GM19397 (cell line): ENCODE measurements around the gene KIAA1958.

Experiments
- ATAC-seq: cut with Tn5 transposase; IDR thresholded peaks from one replicate; pipeline ENCODE4 v1.9.1; 2021; ENCODE audit warnings: mild to moderate bottlenecking, moderate library complexity; ENCODE audit not compliant: unreplicated experiment

The KIAA1958 gene

GRCh38 chr9:112553256-112553826, 66.7 kb downstream of the KIAA1958 start:
- no peak for ATAC-seq

GRCh38 chr9:112554516-112554915, 67.9 kb downstream of the KIAA1958 start:
- ATAC-seq: no peak

GRCh38 chr9:112555101-112555643, 68.5 kb downstream of the KIAA1958 start:
- ATAC-seq: no peak

GRCh38 chr9:112555844-112556482, 69.3 kb downstream of the KIAA1958 start:
- ATAC-seq: no peak

GRCh38 chr9:112556497-112557442, 70.1 kb downstream of the KIAA1958 start:
- ATAC-seq: no peak

GRCh38 chr9:112558476-112558875, 71.8 kb downstream of the KIAA1958 start:
- no peak for ATAC-seq

GRCh38 chr9:112558978-112559377, 72.4 kb downstream of the KIAA1958 start:
- ATAC-seq: no peak

GRCh38 chr9:112559629-112560413, 73.2 kb downstream of the KIAA1958 start:
- no peak for ATAC-seq

- no peak for ATAC-seq
Measured at GRCh38 chr9:112562235-112562958, 75.8 kb downstream of the KIAA1958 start.

GRCh38 chr9:112569186-112569585, 82.6 kb downstream of the KIAA1958 start:
- no peak for ATAC-seq

GRCh38 chr9:112570671-112571167, 84.1 kb downstream of the KIAA1958 start:
- no peak for ATAC-seq

GRCh38 chr9:112571624-112572355, 85.2 kb downstream of the KIAA1958 start:
- no peak for ATAC-seq

- ATAC-seq: no peak
Measured at GRCh38 chr9:112572416-112572815, 85.8 kb downstream of the KIAA1958 start.

- no peak for ATAC-seq
Measured at GRCh38 chr9:112574008-112574407, 87.4 kb downstream of the KIAA1958 start.

GRCh38 chr9:112575107-112575506, 88.5 kb downstream of the KIAA1958 start:
- ATAC-seq: no peak

GRCh38 chr9:112581469-112582176, 95.0 kb downstream of the KIAA1958 start:
- no peak for ATAC-seq

GRCh38 chr9:112582371-112583262, 96.0 kb downstream of the KIAA1958 start:
- ATAC-seq: no peak
